ENCODE results near the gene GMNN. TPM values are rescaled to one million over a fixed set of nuclear protein-coding genes. Genes with fewer than 3 reads are reported as not detected.

The GMNN gene
- total RNA-seq, 1 experiment from 2014 or later: 111 TPM

DNA sequence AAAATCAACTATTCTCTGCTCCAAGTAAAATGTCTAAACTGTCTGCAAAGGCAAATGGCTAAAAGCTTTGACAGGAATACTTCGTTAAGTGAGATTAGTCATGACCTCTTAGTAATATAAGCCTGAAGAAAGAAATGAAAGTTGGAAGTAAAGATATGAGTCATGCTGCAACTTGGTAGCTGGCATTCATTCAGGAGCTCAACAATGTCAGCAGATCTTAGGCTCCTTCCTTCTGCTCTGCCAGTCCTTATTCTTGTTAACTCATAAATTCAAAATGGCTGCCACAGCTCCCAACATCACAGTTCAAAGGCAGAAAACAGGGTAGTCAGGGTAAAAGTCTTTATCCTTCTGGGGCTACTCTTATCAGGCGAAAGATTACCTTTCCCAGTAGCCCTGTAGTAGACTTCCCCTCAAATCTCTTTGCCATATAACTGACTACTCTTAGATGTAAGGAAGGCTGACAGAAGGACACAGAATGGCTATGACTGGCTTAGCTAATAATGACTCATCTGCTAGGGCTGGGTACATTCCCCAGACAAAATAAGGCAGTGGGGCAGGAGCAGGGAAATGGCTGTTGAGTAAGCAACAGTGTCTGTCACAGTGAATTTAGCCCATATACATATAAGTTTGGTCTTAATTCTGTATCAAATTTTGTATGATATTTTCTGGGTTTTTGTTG is 31.3 kb upstream of the GMNN start:
- DNase-seq (ENCODE audit: low spot score): peak; percentile 78
- Histone ChIP-seq H3K4me1 (ENCODE audit: insufficient read depth, low read length, poor library complexity, severe bottlenecking) (peaks cover 4% of the 10 kb centered on the region), H3K36me3 (ENCODE audit: insufficient read depth, low read length, poor library complexity, severe bottlenecking) (no peaks in the 10 kb centered on the region), H3K27me3 (replicated peaks; ENCODE audit: insufficient read depth, low read depth, low read length, poor library complexity) (no peaks in the 10 kb centered on the region), H3K9me3 (ENCODE audit: low read depth, low read length, poor library complexity, severe bottlenecking) (no peaks in the 10 kb centered on the region), H3K4me3 (ENCODE audit: low read depth, low read length, poor library complexity, severe bottlenecking) (no peak overlapping the region), H3K27ac (ENCODE audit: low read depth, low read length, poor library complexity, severe bottlenecking) (peak overlapping the region; percentile 35)
- intact Hi-C loops (cut with micrococcal nuclease; ENCODE audit: unreplicated experiment): no loop called here
- BruUV-seq (replicated peaks): no TSS peak
- no peak for TF ChIP-seq EZH2 (IDR thresholded peaks at IDR 0.05; ENCODE audit: borderline replicate concordance, low read depth, low read length, poor library complexity, severe bottlenecking)
- TF ChIP-seq, protein P1, sequence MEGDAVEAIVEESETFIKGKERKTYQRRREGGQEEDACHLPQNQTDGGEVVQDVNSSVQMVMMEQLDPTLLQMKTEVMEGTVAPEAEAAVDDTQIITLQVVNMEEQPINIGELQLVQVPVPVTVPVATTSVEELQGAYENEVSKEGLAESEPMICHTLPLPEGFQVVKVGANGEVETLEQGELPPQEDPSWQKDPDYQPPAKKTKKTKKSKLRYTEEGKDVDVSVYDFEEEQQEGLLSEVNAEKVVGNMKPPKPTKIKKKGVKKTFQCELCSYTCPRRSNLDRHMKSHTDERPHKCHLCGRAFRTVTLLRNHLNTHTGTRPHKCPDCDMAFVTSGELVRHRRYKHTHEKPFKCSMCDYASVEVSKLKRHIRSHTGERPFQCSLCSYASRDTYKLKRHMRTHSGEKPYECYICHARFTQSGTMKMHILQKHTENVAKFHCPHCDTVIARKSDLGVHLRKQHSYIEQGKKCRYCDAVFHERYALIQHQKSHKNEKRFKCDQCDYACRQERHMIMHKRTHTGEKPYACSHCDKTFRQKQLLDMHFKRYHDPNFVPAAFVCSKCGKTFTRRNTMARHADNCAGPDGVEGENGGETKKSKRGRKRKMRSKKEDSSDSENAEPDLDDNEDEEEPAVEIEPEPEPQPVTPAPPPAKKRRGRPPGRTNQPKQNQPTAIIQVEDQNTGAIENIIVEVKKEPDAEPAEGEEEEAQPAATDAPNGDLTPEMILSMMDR (conservative IDR thresholded peaks at IDR 0.05; ENCODE audit: low read depth, low read length): no peak
- ChIA-PET CTCF (no interaction called here), POLR2A (ENCODE audit: low non-redundant PET) (no interaction called here)

DNA sequence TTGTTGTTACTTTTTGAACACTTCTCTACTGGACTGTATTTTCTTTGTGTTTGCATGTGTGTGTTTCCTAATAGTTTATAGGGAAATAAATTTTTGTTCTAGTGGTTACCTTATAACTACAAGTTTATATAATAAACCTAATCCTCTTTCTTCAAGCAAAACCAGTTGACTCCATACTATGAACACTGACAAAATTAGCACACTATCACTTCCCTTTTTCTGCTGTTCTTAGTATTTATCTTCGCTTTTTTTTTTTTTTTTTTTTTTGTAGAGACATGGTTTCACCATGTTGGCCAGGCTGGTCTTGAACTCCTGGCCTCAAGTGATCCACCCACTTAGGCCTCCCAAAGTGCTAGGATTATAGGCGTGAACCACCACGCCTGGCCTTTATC is 30.8 kb upstream of the GMNN start:
- Histone ChIP-seq H3K36me3 (ENCODE audit: insufficient read depth, low read length, poor library complexity, severe bottlenecking) (no peaks in the 10 kb centered on the region), H3K4me3 (ENCODE audit: low read depth, low read length, poor library complexity, severe bottlenecking) (no peak overlapping the region), H3K27me3 (replicated peaks; ENCODE audit: insufficient read depth, low read depth, low read length, poor library complexity) (no peaks in the 10 kb centered on the region), H3K9me3 (ENCODE audit: low read depth, low read length, poor library complexity, severe bottlenecking) (no peaks in the 10 kb centered on the region), H3K4me1 (ENCODE audit: insufficient read depth, low read length, poor library complexity, severe bottlenecking) (peaks cover 4% of the 10 kb centered on the region), H3K27ac (ENCODE audit: low read depth, low read length, poor library complexity, severe bottlenecking) (peak overlapping the region; percentile 35)
- ChIA-PET POLR2A (ENCODE audit: low non-redundant PET) (no interaction called here), CTCF (no interaction called here)
- intact Hi-C loops (cut with micrococcal nuclease; ENCODE audit: unreplicated experiment): no loop called here
- TF ChIP-seq, protein P1 (conservative IDR thresholded peaks at IDR 0.05; ENCODE audit: low read depth, low read length): no peak
- no peak for TF ChIP-seq EZH2 (IDR thresholded peaks at IDR 0.05; ENCODE audit: borderline replicate concordance, low read depth, low read length, poor library complexity, severe bottlenecking)
- no TSS peak for BruUV-seq (replicated peaks)
- no peak for DNase-seq (ENCODE audit: low spot score)

DNA sequence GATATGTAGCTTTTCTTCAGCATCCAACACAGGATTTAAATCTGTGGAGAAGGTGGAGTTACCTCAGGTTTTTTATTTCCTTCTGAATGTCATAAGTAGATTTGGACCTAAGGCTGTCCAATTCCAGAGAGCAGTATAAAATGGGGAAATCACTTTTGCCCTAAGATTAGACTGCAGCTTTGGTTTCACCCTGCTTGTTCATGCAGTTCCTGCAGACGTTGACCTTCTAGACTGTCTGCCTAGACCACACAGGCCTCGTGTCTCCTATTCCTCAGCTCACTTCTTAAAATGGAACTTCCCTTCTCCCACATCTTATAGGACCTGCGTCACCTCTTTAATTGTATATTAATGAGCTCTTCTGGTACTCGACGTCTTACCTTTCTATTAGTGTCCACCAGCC is 29.8 kb upstream of the GMNN start:
- ChIA-PET CTCF (no interaction called here), POLR2A (ENCODE audit: low non-redundant PET) (no interaction called here)
- no peak for DNase-seq (ENCODE audit: low spot score)
- Histone ChIP-seq H3K9me3 (ENCODE audit: low read depth, low read length, poor library complexity, severe bottlenecking) (no peaks in the 10 kb centered on the region), H3K27ac (ENCODE audit: low read depth, low read length, poor library complexity, severe bottlenecking) (no peak overlapping the region), H3K36me3 (ENCODE audit: insufficient read depth, low read length, poor library complexity, severe bottlenecking) (no peaks in the 10 kb centered on the region), H3K4me1 (ENCODE audit: insufficient read depth, low read length, poor library complexity, severe bottlenecking) (peaks cover 4% of the 10 kb centered on the region), H3K27me3 (replicated peaks; ENCODE audit: insufficient read depth, low read depth, low read length, poor library complexity) (no peaks in the 10 kb centered on the region), H3K4me3 (ENCODE audit: low read depth, low read length, poor library complexity, severe bottlenecking) (no peak overlapping the region)
- intact Hi-C loops (cut with micrococcal nuclease; ENCODE audit: unreplicated experiment): no loop called here
- TF ChIP-seq, protein P1 (conservative IDR thresholded peaks at IDR 0.05; ENCODE audit: low read depth, low read length): no peak
- no TSS peak for BruUV-seq (replicated peaks)
